Mucosa of rectum (tissue), 2 donors: Measurements from ENCODE around the gene SNRPD3.

Experiments used
- H3K27ac ChIP-seq, 2 donors: one replicate each; pipeline ENCODE4 v1.7.0; 2013; ENCODE audit warnings: inconsistent platforms in 2 of 2, low read depth in 2 of 2, low read length in 2 of 2
- H3K27me3 ChIP-seq, 2 donors: one replicate each; pipeline ENCODE4 v1.7.0; 2013; ENCODE audit warnings: low read length in 2 of 2; ENCODE audit not compliant: control insufficient read depth in 2 of 2, insufficient read depth in 2 of 2
- H3K36me3 ChIP-seq, 2 donors: one replicate each; pipeline ENCODE4 v1.7.0; 2013; ENCODE audit warnings: low read length in 2 of 2; ENCODE audit not compliant: control insufficient read depth in 2 of 2, insufficient read depth in 2 of 2
- H3K4me1 ChIP-seq, 2 donors: one replicate each; pipeline ENCODE4 v1.7.0; 2013; ENCODE audit warnings: low read length in 2 of 2, mild to moderate bottlenecking in 1 of 2; ENCODE audit not compliant: control insufficient read depth in 2 of 2, insufficient read depth in 2 of 2
- H3K4me3 ChIP-seq, 2 donors: one replicate each; pipeline ENCODE4 v1.7.0; 2013; ENCODE audit warnings: low read length in 2 of 2
- H3K9ac ChIP-seq, 2 donors: one replicate each; pipeline ENCODE4 v1.7.0; 2013; ENCODE audit warnings: low read length in 2 of 2, low read depth in 1 of 2, mild to moderate bottlenecking in 1 of 2
- H3K9me3 ChIP-seq, 2 donors: one replicate each; pipeline ENCODE4 v1.7.0; 2013; ENCODE audit warnings: low read length in 2 of 2; ENCODE audit not compliant: control insufficient read depth in 2 of 2
- donor health status: healthy.
- donor health status: Normal muscosa, but diverticular disease.

Gene SNRPD3

GRCh38 chr22:24516301-24516737, 39.5 kb upstream of the SNRPD3 start:
- Histone ChIP-seq H3K36me3 (no peaks in the 10 kb centered on the region), H3K9ac (no peak overlapping the region), H3K9me3 (no peaks in the 10 kb centered on the region), H3K27me3 (peaks cover 0 to 2% of the 10 kb centered on the region in 2 donors), H3K27ac (no peak overlapping the region), H3K4me1 (peaks cover 8 to 21% of the 10 kb centered on the region in 2 donors), H3K4me3 (no peak overlapping the region)

DNA sequence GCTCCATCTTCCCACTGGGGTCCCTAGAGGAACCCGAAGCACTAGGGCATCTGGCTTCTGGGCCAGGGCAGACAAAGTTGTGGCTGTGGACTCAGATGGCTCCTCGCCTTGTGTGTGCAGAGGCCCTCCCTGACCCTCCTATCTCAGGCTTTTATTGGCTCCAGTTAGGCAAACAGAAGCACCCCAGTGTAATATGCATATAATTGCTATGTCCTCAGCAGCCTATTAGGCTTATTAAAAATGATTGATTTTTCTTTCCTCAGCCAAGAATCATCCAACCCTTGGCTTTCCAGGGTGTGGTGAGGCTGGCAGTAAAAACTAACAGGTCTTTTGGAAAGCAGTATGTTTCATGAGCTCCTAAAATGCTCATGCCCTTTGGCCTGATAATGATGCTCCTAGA, 38.4 kb upstream of the SNRPD3 start:
- Histone ChIP-seq H3K27me3 (peaks cover 0 to 2% of the 10 kb centered on the region in 2 donors), H3K4me1 (peaks cover 15 to 21% of the 10 kb centered on the region in 2 donors), H3K36me3 (no peaks in the 10 kb centered on the region), H3K27ac (no peak overlapping the region), H3K4me3 (no peak overlapping the region), H3K9me3 (no peaks in the 10 kb centered on the region), H3K9ac (no peak overlapping the region)

GRCh38 chr22:24518228-24518627, 37.6 kb upstream of the SNRPD3 start:
- H3K4me1 ChIP-seq, result peaks cover 15 to 21% of the 10 kb centered on the region in 2 donors
- H3K36me3 ChIP-seq, result no peaks in the 10 kb centered on the region
- H3K9ac ChIP-seq, result no peak overlapping the region
- H3K9me3 ChIP-seq, result no peaks in the 10 kb centered on the region
- no peak overlapping the region for H3K4me3 ChIP-seq
- H3K27me3 ChIP-seq, result peaks cover 0 to 2% of the 10 kb centered on the region in 2 donors
- no peak overlapping the region for H3K27ac ChIP-seq

DNA sequence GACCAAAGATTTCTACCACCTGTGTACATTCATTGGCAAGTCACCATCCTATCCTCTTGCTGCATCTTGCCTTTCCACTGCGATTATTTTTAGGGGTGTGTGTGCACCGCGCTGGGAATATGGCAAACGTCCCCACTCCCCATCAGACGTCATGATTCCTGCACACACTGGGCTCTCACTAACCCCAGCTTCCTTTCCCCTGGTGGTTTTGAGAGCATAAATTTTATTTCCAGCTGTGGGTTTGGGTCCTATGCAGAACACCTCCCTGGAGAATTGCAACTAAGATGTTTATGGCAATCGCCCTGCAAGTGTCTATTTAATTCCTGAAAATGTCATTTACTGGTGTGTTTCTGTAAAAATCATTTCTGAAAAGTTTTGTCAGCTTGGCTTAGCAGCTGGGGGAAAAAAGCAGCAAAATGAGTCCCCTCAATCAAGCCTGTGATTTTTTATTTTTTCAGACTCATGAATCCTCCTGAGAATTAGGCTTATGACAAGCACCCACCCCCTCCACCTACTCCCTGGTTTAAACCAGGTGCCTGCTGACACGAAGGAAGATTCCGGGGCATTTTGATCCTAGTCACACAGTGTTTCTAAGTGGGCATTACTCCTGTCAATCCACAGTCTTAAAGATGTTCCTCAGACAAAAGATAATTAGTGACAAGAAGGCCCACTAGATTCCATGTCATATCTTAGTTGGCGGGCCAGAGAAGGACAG, 36.9 kb upstream of the SNRPD3 start:
- Histone ChIP-seq H3K9me3 (no peaks in the 10 kb centered on the region), H3K27ac (no peak overlapping the region), H3K4me1 (peaks cover 15 to 19% of the 10 kb centered on the region in 2 donors), H3K36me3 (no peaks in the 10 kb centered on the region), H3K27me3 (peaks cover 0 to 2% of the 10 kb centered on the region in 2 donors), H3K9ac (no peak overlapping the region), H3K4me3 (no peak overlapping the region)

DNA sequence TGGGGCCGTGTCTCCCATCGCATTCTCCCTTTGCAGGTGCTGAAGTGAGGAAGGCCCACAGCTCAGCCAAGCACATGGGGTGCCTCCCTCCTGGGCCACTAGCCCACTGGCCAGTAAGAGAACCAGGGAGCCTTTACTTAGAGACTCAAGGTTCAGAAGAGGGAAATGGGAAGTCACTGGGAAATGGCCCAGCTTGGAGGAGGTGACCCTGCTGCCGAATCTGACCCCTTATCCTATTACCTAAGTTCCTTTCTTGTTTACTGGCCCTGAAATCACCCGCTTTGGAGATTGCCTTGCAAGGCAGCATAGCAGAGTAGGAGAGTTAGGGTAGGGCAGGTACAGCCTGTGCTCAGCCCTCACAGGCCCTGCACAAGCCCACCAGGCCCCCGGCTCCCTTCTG, 36.3 kb upstream of the SNRPD3 start:
- H3K27ac ChIP-seq, result no peak overlapping the region
- no peaks in the 10 kb centered on the region for H3K9me3 ChIP-seq
- H3K4me1 ChIP-seq, result peaks cover 13% of the 10 kb centered on the region in 2 donors
- H3K4me3 ChIP-seq, result no peak overlapping the region
- H3K27me3 ChIP-seq, result peaks cover 0 to 2% of the 10 kb centered on the region in 2 donors
- no peak overlapping the region for H3K9ac ChIP-seq
- H3K36me3 ChIP-seq, result no peaks in the 10 kb centered on the region

DNA sequence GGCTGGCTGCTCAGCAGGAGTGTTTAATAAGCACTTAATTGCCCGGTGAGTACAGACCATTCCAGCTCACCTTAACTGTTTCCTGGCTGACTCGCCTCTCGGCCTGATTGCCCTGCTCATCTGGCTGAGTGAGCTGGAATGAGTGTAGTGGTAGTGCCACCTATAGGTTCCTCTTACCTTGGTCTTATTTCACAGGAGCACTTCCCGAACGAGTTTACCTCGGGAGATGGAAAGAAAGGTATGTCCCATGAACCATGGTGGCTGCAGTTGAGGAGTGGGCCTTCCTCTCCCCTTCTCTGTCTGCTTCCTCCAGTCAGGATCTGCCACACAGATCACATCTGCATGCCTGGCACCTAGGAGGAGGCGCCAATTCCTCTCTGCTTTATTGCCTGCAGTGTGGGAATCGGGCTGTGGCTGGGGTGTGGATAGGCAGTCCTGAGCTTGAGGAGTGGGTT, 34.0 kb upstream of the SNRPD3 start:
- Histone ChIP-seq H3K27ac (no peak overlapping the region), H3K9ac (peak overlapping the region in 1 of 2 donors; percentile 41), H3K9me3 (no peaks in the 10 kb centered on the region), H3K4me3 (no peak overlapping the region), H3K36me3 (no peaks in the 10 kb centered on the region), H3K4me1 (peaks cover 7 to 8% of the 10 kb centered on the region in 2 donors), H3K27me3 (peaks cover 0 to 2% of the 10 kb centered on the region in 2 donors)

DNA sequence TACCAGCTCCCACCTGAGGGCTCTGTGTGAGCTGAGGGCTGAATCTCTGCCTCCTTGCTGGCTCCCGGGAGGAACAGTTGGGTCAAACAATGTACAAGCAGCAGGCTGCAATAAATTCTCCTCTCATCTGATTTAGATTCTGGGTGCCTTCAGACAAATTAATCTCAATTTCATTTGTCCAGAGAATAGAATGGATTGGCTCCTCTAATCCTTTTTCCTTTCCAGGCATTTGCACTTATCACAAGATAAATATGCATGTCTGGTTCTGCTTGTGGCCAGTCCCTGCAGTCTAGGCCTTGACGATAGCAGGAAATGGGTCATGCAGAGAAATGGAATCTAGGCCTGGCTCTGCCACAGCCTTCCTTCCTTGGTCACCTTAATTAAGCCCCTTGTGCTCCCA, 31.9 kb upstream of the SNRPD3 start:
- H3K4me3 ChIP-seq, result no peak overlapping the region
- peaks cover 0 to 2% of the 10 kb centered on the region in 2 donors for H3K27me3 ChIP-seq
- peaks cover 7 to 8% of the 10 kb centered on the region in 2 donors for H3K4me1 ChIP-seq
- H3K36me3 ChIP-seq, result no peaks in the 10 kb centered on the region
- H3K27ac ChIP-seq, result no peak overlapping the region
- no peak overlapping the region for H3K9ac ChIP-seq
- H3K9me3 ChIP-seq, result no peaks in the 10 kb centered on the region

GRCh38 chr22:24525416-24526037, 30.3 kb upstream of the SNRPD3 start:
- no peaks in the 10 kb centered on the region for H3K27me3 ChIP-seq
- no peak overlapping the region for H3K4me3 ChIP-seq
- no peaks in the 10 kb centered on the region for H3K9me3 ChIP-seq
- H3K9ac ChIP-seq, result no peak overlapping the region
- H3K4me1 ChIP-seq, result peaks cover 7 to 8% of the 10 kb centered on the region in 2 donors
- no peaks in the 10 kb centered on the region for H3K36me3 ChIP-seq
- H3K27ac ChIP-seq, result no peak overlapping the region

GRCh38 chr22:24526191-24526590, 29.6 kb upstream of the SNRPD3 start:
- H3K9ac ChIP-seq, result no peak overlapping the region
- no peaks in the 10 kb centered on the region for H3K36me3 ChIP-seq
- no peak overlapping the region for H3K4me3 ChIP-seq
- peaks cover 7 to 8% of the 10 kb centered on the region in 2 donors for H3K4me1 ChIP-seq
- no peak overlapping the region for H3K27ac ChIP-seq
- H3K27me3 ChIP-seq, result no peaks in the 10 kb centered on the region
- no peaks in the 10 kb centered on the region for H3K9me3 ChIP-seq

- H3K27ac ChIP-seq, result no peak overlapping the region
Observed at GRCh38 chr22:24529898-24530297, 25.9 kb upstream of the SNRPD3 start.

More at GRCh38 chr22:24529898-24530297, 25.9 kb upstream of the SNRPD3 start:
- no peak overlapping the region for H3K9ac ChIP-seq
- no peaks in the 10 kb centered on the region for H3K27me3 ChIP-seq
- H3K4me3 ChIP-seq, result no peak overlapping the region
- H3K9me3 ChIP-seq, result no peaks in the 10 kb centered on the region
- H3K4me1 ChIP-seq, result peaks cover 0 to 6% of the 10 kb centered on the region in 2 donors
- no peaks in the 10 kb centered on the region for H3K36me3 ChIP-seq
